IPS-11a (cell line): ENCODE measurements around the gene MRPL4.
A peak's percentile ranks its signal among the peaks of the same experiment; 100 is the strongest.
"Not testable (repeated sequence)": the region's sequence is repeated elsewhere in the genome, so short reads cannot be mapped to it uniquely, and the experiment has no call there.

Experiments used
- H3K4me3 ChIP-seq: one replicate; pipeline ENCODE4 v1.5.1; 2013; ENCODE audit warnings: low read depth, low read length, control low read depth

MRPL4 gene

DNA sequence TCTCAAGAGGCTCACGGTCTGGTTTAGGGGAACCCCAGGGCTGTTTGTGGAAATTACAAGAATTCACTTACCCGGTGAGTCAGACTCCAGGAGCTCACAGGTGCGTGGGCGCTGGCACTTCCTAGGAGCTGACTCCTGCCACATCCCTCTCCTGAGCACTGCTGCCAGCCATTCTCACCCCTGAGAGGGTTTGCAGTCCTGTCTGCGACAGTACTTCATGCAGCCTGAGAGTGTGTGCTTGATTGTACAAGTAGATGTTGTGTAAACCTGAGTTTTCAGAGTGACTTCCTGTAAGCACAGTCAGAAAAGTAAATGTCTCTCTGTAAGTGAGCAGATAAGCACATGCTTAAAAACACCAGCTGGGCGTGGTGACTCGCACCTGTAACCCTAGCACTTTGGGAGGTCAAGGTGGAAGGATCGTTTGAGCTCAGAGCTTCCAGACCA lies 8.1 kb downstream of the MRPL4 start:
- no peak overlapping the region for H3K4me3 ChIP-seq

GRCh38 chr19:10262771-10263170 lies 10.8 kb downstream of the MRPL4 start:
- no peak overlapping the region for H3K4me3 ChIP-seq

DNA sequence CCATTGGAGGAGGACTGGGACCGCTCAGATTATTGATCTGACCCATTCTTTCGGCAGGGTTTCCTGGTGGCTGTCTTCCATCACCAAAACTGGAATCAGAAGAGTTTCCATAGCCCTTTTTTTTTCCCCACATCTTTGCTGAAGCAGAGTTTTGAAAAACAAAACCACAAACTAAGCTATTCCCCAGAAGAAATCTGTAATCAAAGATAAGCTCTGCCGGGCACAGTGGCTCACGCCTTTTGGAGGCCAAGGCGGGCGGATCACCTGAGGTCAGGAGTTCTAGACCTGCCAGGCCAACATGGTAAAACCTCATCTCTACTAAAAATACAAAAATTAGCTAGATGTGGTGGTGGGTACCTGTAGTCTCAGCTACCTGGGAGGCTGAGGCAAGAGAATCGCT lies 14.7 kb downstream of the MRPL4 start:
- no peak overlapping the region for H3K4me3 ChIP-seq

GRCh38 chr19:10268071-10268470 lies 16.1 kb downstream of the MRPL4 start:
- H3K4me3 ChIP-seq, result no peak overlapping the region

GRCh38 chr19:10269333-10270179 lies 17.5 kb downstream of the MRPL4 start:
- no peak overlapping the region for H3K4me3 ChIP-seq

DNA sequence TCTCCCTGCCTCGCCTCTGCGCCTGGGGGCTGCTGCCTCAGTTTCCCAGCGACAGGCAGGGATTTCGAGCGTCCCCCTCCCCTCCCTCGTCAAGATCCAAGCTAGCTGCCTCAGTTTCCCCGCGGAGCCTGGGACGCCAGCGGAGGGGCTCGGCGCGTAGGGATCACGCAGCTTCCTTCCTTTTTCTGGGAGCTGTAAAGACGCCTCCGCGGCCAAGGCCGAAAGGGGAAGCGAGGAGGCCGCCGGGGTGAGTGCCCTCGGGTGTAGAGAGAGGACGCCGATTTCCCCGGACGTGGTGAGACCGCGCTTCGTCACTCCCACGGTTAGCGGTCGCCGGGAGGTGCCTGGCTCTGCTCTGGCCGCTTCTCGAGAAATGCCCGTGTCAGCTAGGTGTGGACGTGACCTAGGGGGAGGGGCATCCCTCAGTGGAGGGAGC lies 18.2 kb downstream of the MRPL4 start:
- H3K4me3 ChIP-seq, result peak overlapping the region; percentile 13

GRCh38 chr19:10270616-10271394 lies 18.8 kb downstream of the MRPL4 start, which contains the start of gene ICAM1:
Gene ICAM1, plus strand, starts transcription at chr19:10271120. Its CDS starts 40 bp downstream, at chr19:10271160.
- peak within 1 kb of the TSS; percentile 13 for H3K4me3 ChIP-seq

- no peak overlapping the region for H3K4me3 ChIP-seq
These were observed 19.6 kb downstream of the MRPL4 start for GRCh38 chr19:10271543-10272086.

DNA sequence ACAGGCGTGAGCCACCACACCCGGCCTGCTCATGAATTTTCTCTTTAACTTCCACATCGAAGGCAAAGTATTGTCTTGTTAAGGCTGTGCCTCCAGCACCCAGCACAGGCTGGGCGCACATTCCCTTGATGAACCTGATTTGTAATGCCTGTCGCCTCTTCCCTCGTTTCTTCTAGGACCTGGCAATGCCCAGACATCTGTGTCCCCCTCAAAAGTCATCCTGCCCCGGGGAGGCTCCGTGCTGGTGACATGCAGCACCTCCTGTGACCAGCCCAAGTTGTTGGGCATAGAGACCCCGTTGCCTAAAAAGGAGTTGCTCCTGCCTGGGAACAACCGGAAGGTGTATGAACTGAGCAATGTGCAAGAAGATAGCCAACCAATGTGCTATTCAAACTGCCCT lies 22.6 kb downstream of the MRPL4 start:
- no peak overlapping the region for H3K4me3 ChIP-seq

DNA sequence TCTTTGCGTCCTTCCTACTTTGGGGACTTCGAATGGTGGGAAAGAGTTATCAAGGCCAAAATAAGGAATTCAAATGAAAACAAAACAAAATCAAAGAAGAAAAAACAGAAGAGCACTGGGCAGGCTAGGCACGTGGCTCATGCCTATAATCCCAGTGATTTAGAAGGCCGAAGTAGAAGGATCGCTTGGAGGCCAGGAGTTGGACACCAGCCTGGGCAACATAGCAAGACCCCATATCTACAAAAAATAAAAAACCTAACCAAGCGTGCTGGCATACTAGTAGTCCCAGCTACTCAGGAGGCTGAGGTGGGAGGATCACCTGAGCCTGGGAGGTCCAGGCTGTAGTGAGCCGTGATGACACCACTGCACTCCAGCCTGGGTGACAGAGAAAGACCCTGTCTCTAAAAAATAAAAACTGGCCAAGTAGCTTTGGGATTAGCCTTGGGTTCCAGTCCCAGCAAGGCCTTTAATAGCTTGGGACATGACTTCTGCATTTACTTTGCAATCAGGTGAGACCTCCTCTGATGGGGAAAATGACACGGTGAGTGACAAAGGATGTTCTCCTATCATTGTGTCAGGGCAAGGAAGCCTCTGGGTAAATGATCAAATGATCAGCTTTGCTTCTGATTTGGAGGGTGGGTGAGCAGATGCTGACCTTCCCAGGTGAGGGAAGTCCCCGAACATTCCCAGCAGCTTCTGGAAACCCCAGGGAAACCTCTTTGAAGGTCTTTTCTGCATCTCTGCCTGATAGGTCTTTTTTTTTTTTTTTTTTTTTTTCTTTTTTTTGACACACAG lies 26.0 kb downstream of the MRPL4 start:
- H3K4me3 ChIP-seq, result no peak overlapping the region

DNA sequence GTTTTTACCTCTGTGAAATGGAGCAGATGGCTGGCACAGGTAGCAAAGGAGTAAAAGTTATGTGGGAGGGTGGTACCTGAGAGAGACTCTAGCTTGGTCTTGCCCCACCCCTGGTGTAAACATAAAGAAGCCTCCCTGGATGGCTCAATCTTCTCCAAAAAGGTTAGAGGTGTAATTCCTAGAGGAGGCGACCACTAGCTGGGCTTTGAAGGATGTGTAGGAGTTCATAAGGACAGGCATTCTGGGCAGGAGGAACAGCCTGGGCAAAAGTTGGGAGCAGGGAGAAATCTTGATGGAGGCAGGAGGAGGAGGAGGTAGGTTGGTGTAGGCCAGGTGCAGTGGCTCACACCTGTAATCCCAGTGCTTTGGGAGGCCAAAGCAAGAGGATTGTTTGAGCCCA lies 26.9 kb downstream of the MRPL4 start:
- H3K4me3 ChIP-seq, result no peak overlapping the region

- H3K4me3 ChIP-seq, result no peak overlapping the region
These were observed 27.9 kb downstream of the MRPL4 start for GRCh38 chr19:10279737-10280442.

DNA sequence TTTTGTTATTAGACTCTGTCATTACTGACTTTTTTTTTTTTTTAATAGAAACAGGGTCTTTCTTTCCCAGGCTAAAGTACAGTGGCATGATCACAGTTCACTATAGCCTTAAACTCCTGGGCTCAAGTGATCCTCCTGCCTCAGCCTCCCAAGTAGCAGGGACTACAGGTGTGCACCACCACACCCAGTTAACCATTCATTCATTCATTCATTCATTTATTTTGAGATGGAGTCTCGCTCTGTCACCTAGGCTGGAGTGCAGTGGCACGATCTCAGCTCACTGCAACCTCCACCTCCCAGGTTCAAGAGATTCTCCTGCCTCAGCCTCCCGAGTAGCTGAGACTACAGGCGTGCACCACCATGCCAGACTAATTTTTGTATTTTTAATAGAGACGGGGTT lies 30.0 kb downstream of the MRPL4 start:
- H3K4me3 ChIP-seq, result not testable (repeated sequence)

GRCh38 chr19:10283301-10284064 lies 31.5 kb downstream of the MRPL4 start:
- no peak overlapping the region for H3K4me3 ChIP-seq

GRCh38 chr19:10284065-10284959 lies 32.3 kb downstream of the MRPL4 start:
- H3K4me3 ChIP-seq, result no peak overlapping the region

DNA sequence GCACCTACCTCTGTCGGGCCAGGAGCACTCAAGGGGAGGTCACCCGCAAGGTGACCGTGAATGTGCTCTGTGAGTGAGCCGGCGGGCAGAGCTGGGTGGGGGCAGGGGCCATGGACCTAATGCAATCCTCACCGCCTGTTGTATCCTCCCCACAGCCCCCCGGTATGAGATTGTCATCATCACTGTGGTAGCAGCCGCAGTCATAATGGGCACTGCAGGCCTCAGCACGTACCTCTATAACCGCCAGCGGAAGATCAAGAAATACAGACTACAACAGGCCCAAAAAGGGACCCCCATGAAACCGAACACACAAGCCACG lies 32.9 kb downstream of the MRPL4 start:
- H3K4me3 ChIP-seq, result no peak overlapping the region

DNA sequence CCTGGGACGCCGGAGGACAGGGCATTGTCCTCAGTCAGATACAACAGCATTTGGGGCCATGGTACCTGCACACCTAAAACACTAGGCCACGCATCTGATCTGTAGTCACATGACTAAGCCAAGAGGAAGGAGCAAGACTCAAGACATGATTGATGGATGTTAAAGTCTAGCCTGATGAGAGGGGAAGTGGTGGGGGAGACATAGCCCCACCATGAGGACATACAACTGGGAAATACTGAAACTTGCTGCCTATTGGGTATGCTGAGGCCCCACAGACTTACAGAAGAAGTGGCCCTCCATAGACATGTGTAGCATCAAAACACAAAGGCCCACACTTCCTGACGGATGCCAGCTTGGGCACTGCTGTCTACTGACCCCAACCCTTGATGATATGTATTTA lies 33.4 kb downstream of the MRPL4 start:
- H3K4me3 ChIP-seq, result no peak overlapping the region
